Gastrocnemius medialis (tissue), 4 donors: ENCODE measurements around the gene TAF6. TPM values are rescaled to one million over a fixed set of nuclear protein-coding genes. Genes with fewer than 3 reads are reported as not detected.
A peak's percentile ranks its signal among the peaks of the same experiment; 100 is the strongest.
"Not testable (repeated sequence)": the region's sequence is repeated elsewhere in the genome, so short reads cannot be mapped to it uniquely, and the experiment has no call there.

Source experiments
- ATAC-seq, 2 donors: fragments of 150-250 bp; one replicate each; pipeline ENCODE4 v1.9.1; 2016
- DNase-seq, 2 donors: peaks; one replicate each; pipeline ENCODE4 v3.0.0-alpha.2; 2019
- H3K27ac ChIP-seq, 4 donors: fragments of 200-600 bp; sonication (generic); 1 replicate in 1 of 4; 2 replicates in 3 of 4; pipeline ENCODE4 v1.5.1; 2016 to 2018; ENCODE audit warnings: mild to moderate bottlenecking in 2 of 4, moderate library complexity in 1 of 4
- H3K27me3 ChIP-seq, 3 donors: fragments of 200-600 bp; sonication (generic) in 2 of 3; 1 replicate in 1 of 3; 2 replicates in 2 of 3; pipeline versions ENCODE4 v1.5.1 to v1.6.0; 2016 to 2019; ENCODE audit warnings: mild to moderate bottlenecking in 1 of 3, moderate library complexity in 1 of 3
- H3K36me3 ChIP-seq, 2 donors: fragments of 200-600 bp; sonication (generic) in 1 of 2; one replicate each; pipeline ENCODE4 v1.5.1; 2017 to 2018
- H3K4me1 ChIP-seq, 2 donors: fragments of 200-600 bp; sonication (generic) in 1 of 2; one replicate each; pipeline ENCODE4 v1.5.1; 2016 to 2017; ENCODE audit warnings: mild to moderate bottlenecking in 2 of 2
- H3K4me3 ChIP-seq, 4 donors: fragments of 200-600 bp; sonication (generic) in 3 of 4; 1 replicate in 1 of 4; 2 replicates in 3 of 4; pipeline ENCODE4 v1.5.1; 2016 to 2019; ENCODE audit warnings: mild to moderate bottlenecking in 2 of 4
- H3K9me3 ChIP-seq, 3 donors: fragments of 200-600 bp; sonication (generic) in 2 of 3; 1 replicate in 1 of 3; 2 replicates in 2 of 3; pipeline ENCODE4 v1.5.1; 2016 to 2019
- POLR2A ChIP-seq, 2 donors: fragments of 450-650 bp; IDR thresholded peaks; one replicate each; pipeline ENCODE4 v1.6.1; 2017; ENCODE audit warnings: antibody characterized with exemption in 2 of 2, mild to moderate bottlenecking in 2 of 2, moderate library complexity in 2 of 2
- in situ Hi-C, 4 donors: fragments of 200-750 bp; cut with MboI; loops; one replicate each; pipeline versions ENCODE4 v1.15.0 to v1.8.0; 2017; ENCODE audit warnings: low sequenced_read_pairs in 4 of 4
- intact Hi-C: fragments of 100-400 bp; cut with DNase I; formaldehyde crosslinking; loops from one replicate; pipeline ENCODE4 v1.15.1; 2023; ENCODE audit warnings: low total_unique reads
- total RNA-seq, 4 donors: library from RNA; depleted of rRNA; stranded (reverse); fragments of >200 nt; gene quantifications; one replicate each; pipeline versions ENCODE4 v1.1.0 to v1.2.3, GENCODE V29; 2016
- TF ChIP-seq, protein P1 (sequence below), 5 experiments: fragments of 450-650 bp in 3 of 5; fragments of 200-600 bp in 2 of 5; sonication (generic) in 2 of 5; IDR thresholded peaks in 4 of 5; conservative IDR thresholded peaks in 1 of 5; 1 replicate in 4 of 5; 2 replicates in 1 of 5; pipeline ENCODE4 v1.5.1; 2016 to 2019; ENCODE audit warnings: antibody characterized with exemption in 5 of 5, mild to moderate bottlenecking in 3 of 5, moderate library complexity in 3 of 5

Gene TAF6
- total RNA-seq, 4 donors from 2014 or later: 38.6 to 71.7 (median 56.6) TPM

DNA sequence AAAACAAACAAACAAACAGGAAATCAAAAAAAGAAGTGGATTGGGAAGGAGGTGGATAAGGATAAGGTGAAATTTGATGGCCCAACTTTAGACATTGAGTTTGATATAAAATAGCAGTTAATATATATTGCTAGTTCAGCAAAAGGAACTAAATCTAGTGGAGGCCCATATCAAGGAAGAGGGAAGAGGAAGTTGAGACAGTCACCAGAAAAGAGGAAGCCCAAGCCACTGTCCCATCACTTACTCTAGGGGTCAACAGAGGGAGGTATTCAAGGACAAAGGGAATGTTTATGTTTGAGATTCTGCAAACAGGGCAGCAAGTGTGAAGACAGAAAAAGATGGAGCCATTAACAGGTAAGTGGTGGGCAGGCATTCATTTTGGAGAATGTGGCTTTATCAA, 33.2 kb upstream of the TAF6 start:
- in situ Hi-C loops (loop anchor here in 1 of 4 donors (25.0 kb wide), 1 partner anchor 185 kb away; no protein-coding TSS in a partner anchor), intact Hi-C loops (no loop called here)
- no peak overlapping the region for H3K4me3 ChIP-seq
- H3K4me1 ChIP-seq: peaks cover 12 to 14% of the 10 kb centered on the region in 2 donors
- H3K27me3 ChIP-seq: no peaks in the 10 kb centered on the region
- ATAC-seq (no peak), DNase-seq (no peak)
- peaks cover 0 to 40% of the 10 kb centered on the region in 2 donors for H3K36me3 ChIP-seq
- H3K27ac ChIP-seq: no peak overlapping the region
- TF ChIP-seq, protein P1, sequence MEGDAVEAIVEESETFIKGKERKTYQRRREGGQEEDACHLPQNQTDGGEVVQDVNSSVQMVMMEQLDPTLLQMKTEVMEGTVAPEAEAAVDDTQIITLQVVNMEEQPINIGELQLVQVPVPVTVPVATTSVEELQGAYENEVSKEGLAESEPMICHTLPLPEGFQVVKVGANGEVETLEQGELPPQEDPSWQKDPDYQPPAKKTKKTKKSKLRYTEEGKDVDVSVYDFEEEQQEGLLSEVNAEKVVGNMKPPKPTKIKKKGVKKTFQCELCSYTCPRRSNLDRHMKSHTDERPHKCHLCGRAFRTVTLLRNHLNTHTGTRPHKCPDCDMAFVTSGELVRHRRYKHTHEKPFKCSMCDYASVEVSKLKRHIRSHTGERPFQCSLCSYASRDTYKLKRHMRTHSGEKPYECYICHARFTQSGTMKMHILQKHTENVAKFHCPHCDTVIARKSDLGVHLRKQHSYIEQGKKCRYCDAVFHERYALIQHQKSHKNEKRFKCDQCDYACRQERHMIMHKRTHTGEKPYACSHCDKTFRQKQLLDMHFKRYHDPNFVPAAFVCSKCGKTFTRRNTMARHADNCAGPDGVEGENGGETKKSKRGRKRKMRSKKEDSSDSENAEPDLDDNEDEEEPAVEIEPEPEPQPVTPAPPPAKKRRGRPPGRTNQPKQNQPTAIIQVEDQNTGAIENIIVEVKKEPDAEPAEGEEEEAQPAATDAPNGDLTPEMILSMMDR (IDR thresholded peaks at IDR 0.05 in 4 of 5, conservative IDR thresholded peaks at IDR 0.05 in 1 of 5): no peak
- TF ChIP-seq POLR2A (IDR thresholded peaks at IDR 0.05): no peak
- H3K9me3 ChIP-seq: no peaks in the 10 kb centered on the region

DNA sequence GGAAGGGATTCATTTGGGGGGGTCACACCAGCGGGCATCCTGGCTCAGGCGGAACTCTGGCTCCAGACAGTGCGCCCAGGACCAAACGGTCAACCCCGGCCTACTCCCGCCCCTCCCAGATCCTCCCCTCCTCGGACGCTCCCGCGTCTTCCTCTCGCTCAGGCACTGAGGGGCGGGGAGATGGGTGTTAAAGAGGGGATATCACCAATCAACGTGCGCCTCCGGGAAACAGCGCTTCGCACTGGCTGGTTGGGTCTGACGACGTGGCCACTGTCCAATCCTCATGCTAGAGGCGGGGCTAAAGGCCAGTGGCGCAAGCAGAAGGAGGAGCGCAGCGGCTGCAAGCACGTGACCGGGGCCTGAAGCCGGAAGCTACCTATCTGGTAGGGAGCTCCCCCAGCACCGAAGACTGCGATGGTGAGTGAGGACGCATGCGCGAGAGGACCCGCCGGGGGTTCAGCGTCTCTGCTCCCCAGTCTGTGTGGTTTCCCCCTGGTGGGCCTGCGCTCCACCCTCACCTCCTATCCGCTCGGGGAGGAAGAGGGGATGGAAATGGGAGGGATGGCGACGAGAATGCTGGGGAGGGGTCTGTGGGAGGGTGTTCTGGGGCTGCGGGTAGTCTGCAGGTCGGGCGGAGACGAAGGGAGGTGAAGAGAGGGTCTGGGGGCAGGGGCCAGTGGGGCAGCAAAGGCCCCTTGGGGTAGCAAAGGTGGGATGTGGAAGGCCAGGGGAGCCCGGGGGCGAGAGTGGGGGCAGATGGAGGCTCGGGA, 29.6 kb upstream of the TAF6 start, which contains the start of gene LAMTOR4:
Gene LAMTOR4, plus strand, starts transcription at position 360 of the 770 bp plus-strand sequence. Its CDS starts 55 bp downstream, at position 415.
- Histone ChIP-seq H3K4me3 (peak within 1 kb of the TSS; percentile 81 to 97 (median 96)), H3K9me3 (no peaks in the 10 kb centered on the region), H3K4me1 (peaks cover 10% of the 10 kb centered on the region in 2 donors), H3K27me3 (no peaks in the 10 kb centered on the region), H3K36me3 (peaks cover 0 to 12% of the 10 kb centered on the region in 2 donors), H3K27ac (peak within 1 kb of the TSS; percentile 85 to 93 (median 90))
- intact Hi-C loops (loop anchor here (1.0 kb wide), 2 partner anchors 29 to 47 kb away; partner anchors contain the start of genes AP4M1, CNPY4, MCM7 and TAF6), in situ Hi-C loops (loop anchor here in 1 of 4 donors (25.0 kb wide), 1 partner anchor 189 kb away; no protein-coding TSS in a partner anchor)
- peak; percentile 99 to 100 for DNase-seq
- TF ChIP-seq, protein P1 (IDR thresholded peaks at IDR 0.05 in 4 of 5, conservative IDR thresholded peaks at IDR 0.05 in 1 of 5): peak in 1 of 5 experiments; percentile 32
- TF ChIP-seq POLR2A (IDR thresholded peaks at IDR 0.05): peak; percentile 65 to 88
- peak; percentile 100 for ATAC-seq

DNA sequence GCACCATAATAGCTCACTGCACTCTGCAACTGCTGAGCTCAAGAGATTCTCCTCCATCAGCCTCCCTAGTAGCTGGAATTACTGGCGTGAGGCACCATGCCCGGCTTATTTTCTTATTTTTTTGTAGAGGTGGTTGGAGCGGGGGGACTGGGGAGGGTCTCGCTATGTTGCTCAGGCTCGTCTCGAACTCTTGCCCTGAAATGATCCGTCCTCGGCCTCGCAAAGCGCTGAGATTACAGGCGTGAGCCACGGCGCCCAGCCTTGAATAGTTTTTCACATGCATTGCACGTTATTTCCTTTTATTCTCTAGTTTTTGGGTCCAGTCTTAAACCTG, 29.0 kb upstream of the TAF6 start:
- Histone ChIP-seq H3K9me3 (no peaks in the 10 kb centered on the region), H3K4me3 (peak overlapping the region; percentile 53 to 96 (median 88)), H3K27me3 (no peaks in the 10 kb centered on the region), H3K27ac (peak overlapping the region; percentile 74 to 90 (median 82)), H3K36me3 (peaks cover 0 to 7% of the 10 kb centered on the region in 2 donors), H3K4me1 (peaks cover 10% of the 10 kb centered on the region in 2 donors)
- DNase-seq (no peak), ATAC-seq (peak; percentile 11 to 18)
- in situ Hi-C loops: loop anchor here in 1 of 4 donors (25.0 kb wide), 1 partner anchor 189 kb away; no protein-coding TSS in a partner anchor
- intact Hi-C loops: loop anchor here (1.0 kb wide), 2 partner anchors 29 to 47 kb away; partner anchors contain the start of genes AP4M1, CNPY4, MCM7 and TAF6
- TF ChIP-seq POLR2A (IDR thresholded peaks at IDR 0.05): no peak
- TF ChIP-seq, protein P1 (IDR thresholded peaks at IDR 0.05 in 4 of 5, conservative IDR thresholded peaks at IDR 0.05 in 1 of 5): no peak

DNA sequence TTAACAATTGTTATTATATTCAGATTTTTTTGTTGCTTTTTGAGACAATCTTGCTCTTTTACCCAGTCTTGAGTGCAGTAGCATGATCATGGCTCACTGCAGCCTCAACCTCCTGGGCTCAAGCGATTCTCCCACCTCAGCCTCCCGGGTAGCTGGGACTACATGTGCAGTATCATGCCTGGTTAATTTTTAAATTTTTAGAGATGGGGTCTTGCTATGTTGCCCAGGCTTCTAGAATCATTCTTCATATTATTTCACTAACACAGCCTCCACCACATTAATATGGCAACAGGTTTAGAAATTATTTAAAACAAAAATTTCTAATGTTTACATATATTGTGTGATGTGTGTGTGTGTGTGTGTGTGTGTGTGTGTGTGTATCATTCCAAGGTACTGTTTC, 28.1 kb upstream of the TAF6 start:
- H3K36me3 ChIP-seq: no peaks in the 10 kb centered on the region
- in situ Hi-C loops: loop anchor here in 1 of 4 donors (25.0 kb wide), 1 partner anchor 190 kb away; no protein-coding TSS in a partner anchor
- ATAC-seq (no peak), DNase-seq (no peak)
- H3K4me1 ChIP-seq: peaks cover 10% of the 10 kb centered on the region in 2 donors
- no peaks in the 10 kb centered on the region for H3K27me3 ChIP-seq
- intact Hi-C loops: no loop called here
- TF ChIP-seq, protein P1 (IDR thresholded peaks at IDR 0.05 in 4 of 5, conservative IDR thresholded peaks at IDR 0.05 in 1 of 5): no peak
- TF ChIP-seq POLR2A (IDR thresholded peaks at IDR 0.05): no peak
- H3K9me3 ChIP-seq: no peaks in the 10 kb centered on the region
- no peak overlapping the region for H3K4me3 ChIP-seq
- no peak overlapping the region for H3K27ac ChIP-seq

DNA sequence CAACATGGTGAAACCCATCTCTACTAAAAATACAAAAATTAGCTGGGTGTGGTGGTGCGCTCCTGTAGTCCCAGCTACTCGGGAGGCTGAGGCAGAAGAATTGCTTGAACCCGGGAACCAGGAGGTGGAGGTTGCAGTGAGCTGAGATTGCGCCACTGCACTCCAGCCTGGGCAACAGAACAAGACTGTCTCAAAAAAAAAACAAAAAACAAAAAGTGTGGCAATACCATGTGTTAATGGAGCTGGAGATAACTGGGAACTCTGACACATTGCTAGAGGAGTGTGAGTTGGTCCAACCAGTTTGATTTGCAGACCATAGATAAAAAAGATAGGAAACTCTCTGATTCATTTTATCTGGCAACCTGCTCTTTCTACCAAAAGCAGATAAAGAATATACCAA, 27.2 kb upstream of the TAF6 start:
- H3K27me3 ChIP-seq, H3K27ac ChIP-seq, H3K36me3 ChIP-seq, ATAC-seq, intact Hi-C loops, H3K9me3 ChIP-seq, DNase-seq, H3K4me3 ChIP-seq: not testable (repeated sequence)
- H3K4me1 ChIP-seq: peaks cover 10% of the 10 kb centered on the region in 2 donors
- in situ Hi-C loops: loop anchor here in 1 of 4 donors (25.0 kb wide), 1 partner anchor 191 kb away; no protein-coding TSS in a partner anchor
